Measurements from ENCODE around the gene GART.
"Not testable (repeated sequence)": the region's sequence is repeated elsewhere in the genome, so short reads cannot be mapped to it uniquely, and the experiment has no call there.

The GART gene

DNA sequence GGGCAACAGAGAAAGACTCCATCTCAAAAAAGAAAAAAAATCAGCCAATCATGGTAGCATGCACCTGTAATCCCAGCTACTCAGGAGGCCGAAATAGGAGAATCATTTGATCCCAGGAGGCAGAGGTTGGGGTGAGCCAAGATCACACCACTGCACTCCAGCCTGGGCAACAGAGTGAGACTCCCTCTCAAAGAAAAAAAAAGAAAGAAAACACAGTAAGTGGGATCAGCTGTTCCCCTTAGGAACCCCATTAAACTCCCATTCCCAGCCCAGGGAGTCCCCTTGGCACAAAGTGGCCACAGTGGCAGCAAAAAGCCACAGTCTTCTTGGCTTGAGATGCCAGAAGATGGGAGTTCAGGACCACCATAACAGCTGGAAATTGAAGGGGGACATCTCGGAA is 71.2 kb downstream of the GART start:
- TF ChIP-seq, protein P1, sequence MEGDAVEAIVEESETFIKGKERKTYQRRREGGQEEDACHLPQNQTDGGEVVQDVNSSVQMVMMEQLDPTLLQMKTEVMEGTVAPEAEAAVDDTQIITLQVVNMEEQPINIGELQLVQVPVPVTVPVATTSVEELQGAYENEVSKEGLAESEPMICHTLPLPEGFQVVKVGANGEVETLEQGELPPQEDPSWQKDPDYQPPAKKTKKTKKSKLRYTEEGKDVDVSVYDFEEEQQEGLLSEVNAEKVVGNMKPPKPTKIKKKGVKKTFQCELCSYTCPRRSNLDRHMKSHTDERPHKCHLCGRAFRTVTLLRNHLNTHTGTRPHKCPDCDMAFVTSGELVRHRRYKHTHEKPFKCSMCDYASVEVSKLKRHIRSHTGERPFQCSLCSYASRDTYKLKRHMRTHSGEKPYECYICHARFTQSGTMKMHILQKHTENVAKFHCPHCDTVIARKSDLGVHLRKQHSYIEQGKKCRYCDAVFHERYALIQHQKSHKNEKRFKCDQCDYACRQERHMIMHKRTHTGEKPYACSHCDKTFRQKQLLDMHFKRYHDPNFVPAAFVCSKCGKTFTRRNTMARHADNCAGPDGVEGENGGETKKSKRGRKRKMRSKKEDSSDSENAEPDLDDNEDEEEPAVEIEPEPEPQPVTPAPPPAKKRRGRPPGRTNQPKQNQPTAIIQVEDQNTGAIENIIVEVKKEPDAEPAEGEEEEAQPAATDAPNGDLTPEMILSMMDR (conservative IDR thresholded peaks at IDR 0.05; ENCODE audit: low read depth, low read length): no peak
- DNase-seq (ENCODE audit: low read depth): no peak
- H3K4me3 ChIP-seq (ENCODE audit: low read depth, low read length): no peak overlapping the region

DNA sequence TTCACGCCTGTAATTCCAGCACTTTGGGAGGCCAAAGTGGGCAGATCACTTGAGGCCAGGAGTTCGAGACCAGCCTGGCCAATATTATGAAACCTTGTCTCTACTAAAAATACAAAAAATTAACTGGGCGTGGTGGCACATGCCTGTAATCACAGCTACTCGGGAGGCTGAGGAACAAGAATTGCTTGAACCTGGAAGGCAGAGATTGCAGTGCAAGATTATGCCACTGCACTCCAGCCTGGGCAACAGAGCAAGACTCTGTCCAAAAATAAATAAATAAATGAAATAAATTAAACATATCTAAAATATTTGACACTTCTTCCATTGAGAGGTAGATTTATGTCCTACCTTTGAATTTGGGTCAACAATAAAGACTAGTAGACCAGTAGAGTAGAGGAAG is 72.7 kb downstream of the GART start:
- not testable (repeated sequence) for H3K4me3 ChIP-seq (ENCODE audit: low read depth, low read length); DNase-seq (ENCODE audit: low read depth)

DNA sequence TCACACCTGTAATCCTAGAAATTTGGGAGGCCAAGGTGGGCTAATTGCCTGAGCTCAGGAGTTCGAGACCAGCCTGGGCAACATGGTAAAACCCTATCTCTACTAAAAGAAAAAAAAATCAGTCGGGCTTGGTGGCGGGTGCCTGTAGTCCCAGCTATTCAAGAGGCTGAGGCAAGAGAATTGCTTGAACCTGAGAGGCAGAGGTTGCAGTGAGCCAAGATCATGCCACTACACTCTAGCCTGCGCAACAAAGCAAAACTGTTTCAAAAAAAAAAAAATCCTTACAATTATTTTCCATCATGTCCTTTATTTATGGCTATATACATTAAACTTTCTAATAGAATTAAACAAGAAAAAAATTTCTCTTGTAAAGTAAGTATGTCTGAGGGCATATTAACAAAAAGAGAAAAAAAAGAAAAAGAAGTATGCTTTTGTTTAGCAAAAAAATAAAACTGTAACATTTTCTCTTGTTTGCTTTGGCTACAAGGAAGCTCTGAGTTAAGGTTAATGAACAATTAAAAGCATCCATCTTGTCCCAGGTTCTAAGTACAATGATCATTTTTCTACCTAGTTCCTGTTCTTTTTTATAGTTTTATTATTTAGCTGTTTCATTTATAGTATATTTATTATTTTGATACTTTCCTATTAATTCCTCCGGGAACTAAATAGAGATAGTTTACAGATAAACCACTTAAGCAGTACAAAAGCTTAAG is 80.2 kb downstream of the GART start:
- TF ChIP-seq, protein P1 (conservative IDR thresholded peaks at IDR 0.05; ENCODE audit: low read depth, low read length): no peak
- H3K4me3 ChIP-seq (ENCODE audit: low read depth, low read length): no peak overlapping the region
- DNase-seq (ENCODE audit: low read depth): no peak

DNA sequence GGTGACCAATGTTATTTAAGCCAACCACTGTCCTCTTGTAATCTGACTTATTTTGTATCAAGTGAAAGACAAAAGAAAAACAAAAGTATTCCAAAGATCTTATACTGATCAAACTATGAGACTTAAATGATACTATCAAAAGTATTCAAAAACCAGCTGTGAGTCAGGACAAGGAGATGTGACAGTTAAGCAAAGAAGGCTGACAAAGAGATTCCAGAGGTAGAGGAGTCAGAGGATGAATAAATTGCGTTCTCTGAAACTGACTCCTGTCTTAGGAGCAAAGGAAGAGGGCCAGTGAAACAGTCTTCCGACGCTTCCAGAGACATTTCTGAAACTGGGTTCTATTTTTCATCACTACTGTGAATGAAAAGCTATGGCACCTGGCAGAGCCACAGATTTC is 83.1 kb downstream of the GART start:
- TF ChIP-seq, protein P1 (conservative IDR thresholded peaks at IDR 0.05; ENCODE audit: low read depth, low read length): no peak
- no peak overlapping the region for H3K4me3 ChIP-seq (ENCODE audit: low read depth, low read length)
- no peak for DNase-seq (ENCODE audit: low read depth)

DNA sequence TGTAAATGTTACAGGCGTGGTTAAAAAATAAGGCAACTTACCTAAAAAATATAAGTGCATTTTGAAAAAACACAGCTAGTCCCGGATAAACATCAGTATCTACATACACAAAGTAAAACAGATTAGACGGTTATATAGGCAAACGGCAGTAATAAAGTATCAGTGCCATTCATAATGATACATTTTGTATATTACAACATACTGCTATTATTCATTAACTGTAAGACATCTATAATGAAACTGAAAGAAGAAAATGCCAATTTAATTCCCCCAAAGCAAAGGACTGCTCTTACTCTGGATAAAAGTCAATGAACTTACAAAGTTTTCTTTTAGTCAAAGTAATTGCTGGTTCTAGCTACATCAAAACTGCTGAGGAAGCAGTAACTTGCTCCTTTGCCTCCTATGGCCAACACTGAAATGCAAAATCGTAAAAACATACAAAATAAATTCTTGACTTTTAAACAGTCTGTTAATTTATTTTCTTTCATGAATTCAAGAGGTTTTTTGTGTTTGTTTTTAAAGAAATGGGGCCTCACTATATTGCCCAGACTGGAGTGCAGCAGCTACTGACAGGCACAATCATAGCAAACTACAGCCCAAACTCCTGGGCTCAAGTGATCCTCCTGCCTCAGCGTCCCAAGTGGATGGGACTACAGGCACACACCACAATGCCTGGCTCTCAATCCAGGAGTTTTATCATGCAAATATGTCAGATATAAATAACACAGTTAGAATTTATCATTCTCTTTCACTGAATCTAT is 86.1 kb downstream of the GART start:
- TF ChIP-seq, protein P1 (conservative IDR thresholded peaks at IDR 0.05; ENCODE audit: low read depth, low read length): no peak
- no peak overlapping the region for H3K4me3 ChIP-seq (ENCODE audit: low read depth, low read length)

More for the DNA sequence above, 86.1 kb downstream of the GART start:
- no peak for DNase-seq (ENCODE audit: low read depth)

All from choroid plexus epithelial cell (primary cell).